Activated naive CD4-positive, alpha-beta T cell treated with anti-CD3 and anti-CD28 coated beads, Interleukin-2, amount 10 ng/mL, durations not matched to agents 7 days and 5 days (primary cell): ENCODE data around the gene RBM46.
"Not testable (repeated sequence)": the region's sequence is repeated elsewhere in the genome, so short reads cannot be mapped to it uniquely, and the experiment has no call there.

Source experiments
- CTCF ChIA-PET: fragments of 350-600 bp; sonication (Branson Sonifier 250); formaldehyde crosslinking; loops from one replicate; lab custom pipeline; 2021; ENCODE audit warnings: antibody characterized with exemption; lab: Charles Lee
- DNase-seq: peaks from one replicate; pipeline ENCODE4 v3.0.0-alpha.2; 2020
- H3K27ac Mint-ChIP-seq: one replicate; pipeline ENCODE4 v1.8.0; 2021; ENCODE audit warnings: mild to moderate bottlenecking, moderate library complexity, mixed read lengths
- H3K27me3 Mint-ChIP-seq: one replicate; pipeline ENCODE4 v1.8.0; 2021; ENCODE audit warnings: mild to moderate bottlenecking, mixed read lengths
- H3K36me3 Mint-ChIP-seq: one replicate; pipeline ENCODE4 v1.8.0; 2021; ENCODE audit warnings: mixed read lengths
- H3K4me1 Mint-ChIP-seq: one replicate; pipeline ENCODE4 v1.8.0; 2021; ENCODE audit warnings: mixed read lengths
- H3K4me3 Mint-ChIP-seq: one replicate; pipeline ENCODE4 v1.8.0; 2021; ENCODE audit warnings: mild to moderate bottlenecking, moderate library complexity, mixed read lengths
- H3K9me3 Mint-ChIP-seq: one replicate; pipeline ENCODE4 v1.8.0; 2021; ENCODE audit warnings: mixed read lengths

RBM46 gene

DNA sequence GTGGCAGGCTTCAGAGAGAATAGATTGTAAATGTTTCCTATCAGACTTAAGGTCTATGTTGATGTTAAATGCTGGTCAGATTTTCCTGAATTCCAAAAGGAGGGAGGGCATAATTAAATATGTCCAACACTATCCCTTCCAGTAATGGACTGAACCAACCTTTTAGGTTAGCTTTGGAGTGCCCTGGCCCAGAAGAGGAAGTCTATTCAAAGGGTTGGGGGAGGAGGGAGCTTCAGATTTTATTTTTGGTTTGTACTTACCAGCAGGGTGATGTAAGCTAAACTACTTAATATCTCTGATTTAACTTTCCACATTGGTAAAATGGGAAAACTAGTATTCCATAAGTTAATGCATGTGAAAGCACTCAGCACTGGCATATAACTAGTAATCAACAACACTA is 91.1 kb downstream of the RBM46 start:
- CTCF ChIA-PET: no interaction called here
- H3K9me3 Mint-ChIP-seq: peaks cover 8% of the 10 kb centered on the region
- no peak for DNase-seq
- no peaks in the 10 kb centered on the region for H3K4me1 Mint-ChIP-seq
- no peaks in the 10 kb centered on the region for H3K36me3 Mint-ChIP-seq
- H3K4me3 Mint-ChIP-seq: no peak overlapping the region
- no peak overlapping the region for H3K27ac Mint-ChIP-seq
- no peaks in the 10 kb centered on the region for H3K27me3 Mint-ChIP-seq

DNA sequence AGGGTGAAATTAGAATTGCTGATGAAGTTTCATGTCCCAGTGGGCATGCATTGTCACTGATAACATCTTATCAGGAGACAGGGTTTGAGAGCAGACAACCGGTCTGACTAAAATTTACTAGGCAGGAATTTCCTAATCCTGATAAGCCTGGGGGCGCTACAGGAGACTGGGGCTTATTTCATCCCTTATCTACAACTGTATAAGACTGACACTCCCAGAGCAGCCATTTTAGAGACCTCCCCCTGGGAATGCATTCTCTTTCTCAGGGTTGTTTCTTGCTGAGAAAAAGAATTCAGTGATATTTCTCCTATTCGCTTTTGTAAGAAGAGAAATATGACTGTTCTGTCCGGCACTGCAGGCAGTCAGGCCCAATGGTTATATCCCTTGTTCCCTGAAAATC is 93.0 kb downstream of the RBM46 start:
- H3K36me3 Mint-ChIP-seq, DNase-seq, H3K4me1 Mint-ChIP-seq, H3K27me3 Mint-ChIP-seq, H3K27ac Mint-ChIP-seq, CTCF ChIA-PET, H3K4me3 Mint-ChIP-seq, H3K9me3 Mint-ChIP-seq: not testable (repeated sequence)

- H3K4me3 Mint-ChIP-seq: no peak overlapping the region
- H3K27me3 Mint-ChIP-seq: no peaks in the 10 kb centered on the region
- H3K27ac Mint-ChIP-seq: no peak overlapping the region
- H3K4me1 Mint-ChIP-seq: no peaks in the 10 kb centered on the region
- CTCF ChIA-PET: no interaction called here
- no peaks in the 10 kb centered on the region for H3K36me3 Mint-ChIP-seq
- H3K9me3 Mint-ChIP-seq: peaks cover 8% of the 10 kb centered on the region
- DNase-seq: no peak
Observed at GRCh38 chr4:154877110-154877760, 96.2 kb downstream of the RBM46 start.
